ENCODE results near the gene PNPLA2.

GRCh38 chr11:845872-846495 is 27.3 kb downstream of the PNPLA2 start:
- TF ChIP-seq, protein P1, sequence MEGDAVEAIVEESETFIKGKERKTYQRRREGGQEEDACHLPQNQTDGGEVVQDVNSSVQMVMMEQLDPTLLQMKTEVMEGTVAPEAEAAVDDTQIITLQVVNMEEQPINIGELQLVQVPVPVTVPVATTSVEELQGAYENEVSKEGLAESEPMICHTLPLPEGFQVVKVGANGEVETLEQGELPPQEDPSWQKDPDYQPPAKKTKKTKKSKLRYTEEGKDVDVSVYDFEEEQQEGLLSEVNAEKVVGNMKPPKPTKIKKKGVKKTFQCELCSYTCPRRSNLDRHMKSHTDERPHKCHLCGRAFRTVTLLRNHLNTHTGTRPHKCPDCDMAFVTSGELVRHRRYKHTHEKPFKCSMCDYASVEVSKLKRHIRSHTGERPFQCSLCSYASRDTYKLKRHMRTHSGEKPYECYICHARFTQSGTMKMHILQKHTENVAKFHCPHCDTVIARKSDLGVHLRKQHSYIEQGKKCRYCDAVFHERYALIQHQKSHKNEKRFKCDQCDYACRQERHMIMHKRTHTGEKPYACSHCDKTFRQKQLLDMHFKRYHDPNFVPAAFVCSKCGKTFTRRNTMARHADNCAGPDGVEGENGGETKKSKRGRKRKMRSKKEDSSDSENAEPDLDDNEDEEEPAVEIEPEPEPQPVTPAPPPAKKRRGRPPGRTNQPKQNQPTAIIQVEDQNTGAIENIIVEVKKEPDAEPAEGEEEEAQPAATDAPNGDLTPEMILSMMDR (IDR thresholded peaks at IDR 0.05), result no peak
- no peak for TF ChIP-seq ZFX (IDR thresholded peaks at IDR 0.05; ENCODE audit: borderline replicate concordance)
